HepG2 (cell line): Measurements from ENCODE around the gene RHBDF2. TPM values are rescaled to one million over a fixed set of nuclear protein-coding genes. Genes with fewer than 3 reads are reported as not detected.

Experiments used
- NR2C2 ChIP-seq: sonication (generic); formaldehyde crosslinking; IDR thresholded peaks from 2 replicates; pipeline ENCODE4 v1.4.0; 2020; ENCODE audit warnings: missing genetic modification reagents, mild to moderate bottlenecking, moderate library complexity, borderline replicate concordance
- SNAI1 ChIP-seq: sonication (generic); formaldehyde crosslinking; IDR thresholded peaks from 2 replicates; pipeline ENCODE4 v1.5.0; 2020; ENCODE audit warnings: mild to moderate bottlenecking, missing genetic modification reagents, borderline replicate concordance
- ZFYVE20 ChIP-seq: sonication (generic); formaldehyde crosslinking; IDR thresholded peaks from 2 replicates; pipeline ENCODE4 v1.8.0; 2023; ENCODE audit warnings: low read depth, mild to moderate bottlenecking, moderate library complexity, missing genetic modification reagents, borderline replicate concordance
- ZHX2 ChIP-seq, 2 experiments: sonication (generic) in 1 of 2; formaldehyde crosslinking in 1 of 2; IDR thresholded peaks; 2 replicates each; pipeline versions ENCODE4 v1.6.1 to v1.9.0; 2014 to 2022; ENCODE audit warnings: antibody characterized with exemption in 1 of 2, borderline replicate concordance in 1 of 2, inconsistent platforms in 1 of 2, low read depth in 1 of 2, missing genetic modification reagents in 1 of 2
- ZSCAN29 ChIP-seq: sonication (generic); formaldehyde crosslinking; conservative IDR thresholded peaks from 2 replicates; pipeline ENCODE4 v1.4.0; 2020; ENCODE audit warnings: mild to moderate bottlenecking, missing genetic modification reagents
- polyA plus RNA-seq, 8 experiments: library from polyadenylated mRNA; depleted of rRNA in 3 of 8; stranded (reverse) in 7 of 8; unstranded in 1 of 8; fragments of >200 nt; fragmentation: Illumina TruSeq in 4 of 8; extraction: Trizol in 4 of 8; gene quantifications; 2 replicates each; pipeline versions ENCODE4 v1.2.1 to v1.2.3, GENCODE V29; 2011 to 2016; ENCODE audit warnings: low read depth in 4 of 8, missing spikeins in 1 of 8, mixed read lengths in 1 of 8; ENCODE audit not compliant: insufficient read depth in 1 of 8
- total RNA-seq, 5 experiments: library from RNA; depleted of rRNA; stranded (reverse); fragments of >200 nt; fragmentation: Illumina TruSeq; extraction: Trizol; gene quantifications; 2 replicates each; pipeline ENCODE4 v1.2.3, GENCODE V29; 2016; ENCODE audit warnings: low read depth in 1 of 5
- TF ChIP-seq, protein P1 (sequence below), 2 experiments: sonication (generic) in 1 of 2; formaldehyde crosslinking in 1 of 2; IDR thresholded peaks; 2 replicates each; pipeline versions ENCODE4 v1.4.0 to v1.6.1; 2018 to 2020; ENCODE audit warnings: missing genetic modification reagents in 2 of 2, borderline replicate concordance in 1 of 2, low read depth in 1 of 2, mild to moderate bottlenecking in 1 of 2, missing biosample characterization in 1 of 2
- TF ChIP-seq, protein P2 (sequence below): sonication (generic); formaldehyde crosslinking; IDR thresholded peaks from 2 replicates; pipeline ENCODE4 v1.4.0; 2020; ENCODE audit warnings: mild to moderate bottlenecking, missing genetic modification reagents, borderline replicate concordance

The RHBDF2 gene
- total and polyA plus RNA-seq, 2 of the 13 experiments (the other 11 are each of a cell fraction or from before 2014, with no cell fraction given), result 7.8 to 24.2 TPM

- TF ChIP-seq ZHX2 (IDR thresholded peaks at IDR 0.05; ENCODE audit: low read depth) (no peak), ZHX2 (CRISPR knock-in tag; IDR thresholded peaks at IDR 0.05; ENCODE audit: borderline replicate concordance) (no peak), SNAI1 (0 out of 2 replicates have a peak, but pooled peaks have one; percentile 22), NR2C2 (CRISPR knock-in tag) (peak; percentile 65; the same call in 1 of the 2 replicates), ZSCAN29 (CRISPR knock-in tag) (0 out of 2 replicates have a peak, but pooled peaks have one; percentile 24), ZFYVE20 (no peak)
- TF ChIP-seq, protein P1, sequence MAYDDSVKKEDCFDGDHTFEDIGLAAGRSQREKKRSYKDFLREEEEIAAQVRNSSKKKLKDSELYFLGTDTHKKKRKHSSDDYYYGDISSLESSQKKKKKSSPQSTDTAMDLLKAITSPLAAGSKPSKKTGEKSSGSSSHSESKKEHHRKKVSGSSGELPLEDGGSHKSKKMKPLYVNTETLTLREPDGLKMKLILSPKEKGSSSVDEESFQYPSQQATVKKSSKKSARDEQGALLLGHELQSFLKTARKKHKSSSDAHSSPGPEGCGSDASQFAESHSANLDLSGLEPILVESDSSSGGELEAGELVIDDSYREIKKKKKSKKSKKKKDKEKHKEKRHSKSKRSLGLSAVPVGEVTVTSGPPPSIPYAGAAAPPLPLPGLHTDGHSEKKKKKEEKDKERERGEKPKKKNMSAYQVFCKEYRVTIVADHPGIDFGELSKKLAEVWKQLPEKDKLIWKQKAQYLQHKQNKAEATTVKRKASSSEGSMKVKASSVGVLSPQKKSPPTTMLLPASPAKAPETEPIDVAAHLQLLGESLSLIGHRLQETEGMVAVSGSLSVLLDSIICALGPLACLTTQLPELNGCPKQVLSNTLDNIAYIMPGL (CRISPR knock-in tag; IDR thresholded peaks at IDR 0.05; ENCODE audit: borderline replicate concordance in 1 of 2, low read depth in 1 of 2), result no peak
- TF ChIP-seq, protein P2, sequence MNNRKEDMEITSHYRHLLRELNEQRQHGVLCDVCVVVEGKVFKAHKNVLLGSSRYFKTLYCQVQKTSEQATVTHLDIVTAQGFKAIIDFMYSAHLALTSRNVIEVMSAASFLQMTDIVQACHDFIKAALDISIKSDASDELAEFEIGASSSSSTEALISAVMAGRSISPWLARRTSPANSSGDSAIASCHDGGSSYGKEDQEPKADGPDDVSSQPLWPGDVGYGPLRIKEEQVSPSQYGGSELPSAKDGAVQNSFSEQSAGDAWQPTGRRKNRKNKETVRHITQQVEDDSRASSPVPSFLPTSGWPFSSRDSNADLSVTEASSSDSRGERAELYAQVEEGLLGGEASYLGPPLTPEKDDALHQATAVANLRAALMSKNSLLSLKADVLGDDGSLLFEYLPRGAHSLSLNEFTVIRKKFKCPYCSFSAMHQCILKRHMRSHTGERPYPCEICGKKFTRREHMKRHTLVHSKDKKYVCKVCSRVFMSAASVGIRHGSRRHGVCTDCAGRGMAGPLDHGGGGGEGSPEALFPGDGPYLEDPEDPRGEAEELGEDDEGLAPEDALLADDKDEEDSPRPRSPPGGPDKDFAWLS (CRISPR knock-in tag), result no peak
Measured at GRCh38 chr17:76548378-76549214, 47.4 kb upstream of the RHBDF2 start (continued).
